GM06990 (cell line): ENCODE results near the gene G6PC3.

ENCODE experiments used
- DNase-seq: peaks from one replicate; pipeline ENCODE4 v3.0.0-alpha.2; 2011; ENCODE audit not compliant: insufficient read length; ENCODE audit errors: extremely low read depth
- H3K27me3 ChIP-seq: replicated peaks from 2 replicates; pipeline ENCODE4 v1.6.0; 2011; ENCODE audit warnings: low read length; ENCODE audit not compliant: control insufficient read depth, insufficient read depth
- H3K36me3 ChIP-seq: 2 replicates; pipeline ENCODE4 v1.5.1; 2011; ENCODE audit warnings: low read length; ENCODE audit not compliant: control insufficient read depth, insufficient read depth
- H3K4me3 ChIP-seq: replicated peaks from 2 replicates; pipeline ENCODE4 v1.5.1; 2011; ENCODE audit warnings: low read depth, mild to moderate bottlenecking, control low read depth, low read length
- TF ChIP-seq, protein P1 (sequence below): IDR thresholded peaks from 2 replicates; pipeline ENCODE4 v1.5.1; 2011; ENCODE audit warnings: low read length, control low read depth, mild to moderate bottlenecking, inconsistent platforms; ENCODE audit not compliant: insufficient read depth, poor library complexity, severe bottlenecking

The G6PC3 gene

DNA sequence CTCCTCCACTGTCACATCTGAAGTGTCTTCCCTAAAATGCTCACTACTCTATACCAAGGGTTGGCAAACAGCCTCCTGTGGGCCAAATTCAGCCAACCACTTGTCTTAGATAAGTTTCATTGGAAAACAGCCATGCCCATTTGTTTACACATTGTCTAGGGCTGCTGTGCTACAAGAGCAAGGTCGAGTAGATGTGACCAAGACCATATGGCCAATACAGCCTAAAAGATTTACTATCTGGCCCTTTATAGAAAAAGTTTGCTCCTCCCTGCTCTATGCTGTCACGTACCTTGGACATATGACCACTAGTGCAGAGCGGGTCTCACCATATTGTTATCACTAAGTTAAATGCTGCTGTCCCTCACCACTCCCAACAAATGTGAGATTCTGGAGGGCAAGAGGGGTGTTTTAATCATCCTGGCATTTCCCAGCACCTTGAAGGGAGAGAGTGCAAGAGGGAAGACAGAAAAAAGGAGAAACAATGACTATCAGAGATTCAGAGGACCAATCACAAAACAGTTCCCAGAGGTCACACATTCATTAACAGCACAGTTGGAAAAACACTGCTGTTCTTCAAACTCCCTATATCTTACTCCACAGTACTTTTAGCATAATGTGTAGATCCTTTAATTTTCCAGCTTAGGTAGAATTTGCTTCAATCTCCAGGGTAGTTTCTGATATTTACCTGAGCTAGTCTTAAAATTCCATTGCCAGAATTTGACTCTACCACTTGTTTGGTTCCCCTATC lies 17.2 kb upstream of the G6PC3 start:
- H3K27me3 ChIP-seq = no peaks in the 10 kb centered on the region
- DNase-seq = no peak
- peaks cover 19% of the 10 kb centered on the region for H3K36me3 ChIP-seq
- H3K4me3 ChIP-seq = no peak overlapping the region
- TF ChIP-seq, protein P1, sequence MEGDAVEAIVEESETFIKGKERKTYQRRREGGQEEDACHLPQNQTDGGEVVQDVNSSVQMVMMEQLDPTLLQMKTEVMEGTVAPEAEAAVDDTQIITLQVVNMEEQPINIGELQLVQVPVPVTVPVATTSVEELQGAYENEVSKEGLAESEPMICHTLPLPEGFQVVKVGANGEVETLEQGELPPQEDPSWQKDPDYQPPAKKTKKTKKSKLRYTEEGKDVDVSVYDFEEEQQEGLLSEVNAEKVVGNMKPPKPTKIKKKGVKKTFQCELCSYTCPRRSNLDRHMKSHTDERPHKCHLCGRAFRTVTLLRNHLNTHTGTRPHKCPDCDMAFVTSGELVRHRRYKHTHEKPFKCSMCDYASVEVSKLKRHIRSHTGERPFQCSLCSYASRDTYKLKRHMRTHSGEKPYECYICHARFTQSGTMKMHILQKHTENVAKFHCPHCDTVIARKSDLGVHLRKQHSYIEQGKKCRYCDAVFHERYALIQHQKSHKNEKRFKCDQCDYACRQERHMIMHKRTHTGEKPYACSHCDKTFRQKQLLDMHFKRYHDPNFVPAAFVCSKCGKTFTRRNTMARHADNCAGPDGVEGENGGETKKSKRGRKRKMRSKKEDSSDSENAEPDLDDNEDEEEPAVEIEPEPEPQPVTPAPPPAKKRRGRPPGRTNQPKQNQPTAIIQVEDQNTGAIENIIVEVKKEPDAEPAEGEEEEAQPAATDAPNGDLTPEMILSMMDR = no peak

- TF ChIP-seq, protein P1 = no peak
- no peak for DNase-seq
- no peak overlapping the region for H3K4me3 ChIP-seq
- peaks cover 10% of the 10 kb centered on the region for H3K36me3 ChIP-seq
- no peaks in the 10 kb centered on the region for H3K27me3 ChIP-seq
Observed at GRCh38 chr17:44059101-44059892, 11.2 kb upstream of the G6PC3 start.

DNA sequence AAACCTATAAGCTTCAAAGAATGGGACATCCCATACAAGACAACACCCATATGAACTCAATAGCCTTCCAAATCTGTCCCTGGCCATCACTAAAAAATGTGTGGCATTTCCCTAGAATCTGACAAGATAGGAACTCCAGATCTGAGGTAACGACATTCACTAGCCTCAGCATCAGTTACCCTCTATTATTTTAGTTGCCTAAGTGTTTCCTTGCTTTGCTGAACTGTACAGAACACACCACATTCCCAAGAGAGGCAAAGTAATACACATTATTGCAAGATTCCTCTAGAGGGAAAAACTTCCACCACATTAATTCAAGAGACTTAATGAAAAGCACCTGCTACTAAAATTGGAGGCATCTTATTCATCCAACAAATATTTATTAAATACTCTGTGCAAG lies 9.1 kb upstream of the G6PC3 start:
- no peak overlapping the region for H3K4me3 ChIP-seq
- peaks cover 8% of the 10 kb centered on the region for H3K36me3 ChIP-seq
- TF ChIP-seq, protein P1 = no peak
- DNase-seq = no peak
- H3K27me3 ChIP-seq = no peaks in the 10 kb centered on the region

- peaks cover 8% of the 10 kb centered on the region for H3K36me3 ChIP-seq
- H3K4me3 ChIP-seq = no peak overlapping the region
- TF ChIP-seq, protein P1 = no peak
- no peak for DNase-seq
- H3K27me3 ChIP-seq = no peaks in the 10 kb centered on the region
Observed at GRCh38 chr17:44062871-44063270, 7.7 kb upstream of the G6PC3 start.

- H3K36me3 ChIP-seq = peaks cover 4% of the 10 kb centered on the region
- H3K4me3 ChIP-seq = no peak overlapping the region
- DNase-seq = no peak
- TF ChIP-seq, protein P1 = no peak
- H3K27me3 ChIP-seq = no peaks in the 10 kb centered on the region
Observed at GRCh38 chr17:44063704-44064639, 6.6 kb upstream of the G6PC3 start.
